A673 (cell line): ENCODE data around the gene ST7. TPM values are rescaled to one million over a fixed set of nuclear protein-coding genes. Genes with fewer than 3 reads are reported as not detected.
"Not testable (repeated sequence)": the region's sequence is repeated elsewhere in the genome, so short reads cannot be mapped to it uniquely, and the experiment has no call there.

Experiments used
- BruUV-seq: library from RNA; stranded (reverse); fragments of 400-500 nt; replicated peaks from 2 replicates; lab custom pipeline; 2021; lab: Mats Ljungman, UMichigan
- CTCF ChIA-PET: fragments of 300-600 bp; sonication (Branson Sonifier 250); formaldehyde crosslinking; loops from one replicate; lab custom pipeline; 2022; ENCODE audit warnings: antibody characterized with exemption; lab: Charles Lee
- POLR2A ChIA-PET: fragments of 300-600 bp; sonication (Branson Sonifier 250); formaldehyde crosslinking; loops from one replicate; lab custom pipeline; 2022; ENCODE audit warnings: antibody characterized with exemption; ENCODE audit not compliant: low non-redundant PET; lab: Charles Lee
- DNase-seq: peaks from one replicate; pipeline ENCODE4 v3.0.0-alpha.2; 2015; ENCODE audit warnings: low spot score
- H3K27ac ChIP-seq: fragments of 200-600 bp; sonication (generic); 2 replicates; pipeline ENCODE4 v1.5.1; 2016; ENCODE audit warnings: mixed run types, low read depth, mild to moderate bottlenecking, mixed read lengths, antibody characterized with exemption, low read length; ENCODE audit not compliant: poor library complexity, severe bottlenecking
- H3K27me3 ChIP-seq: fragments of 200-600 bp; sonication (generic); replicated peaks from 2 replicates; pipeline ENCODE4 v1.6.1; 2017; ENCODE audit warnings: mixed run types, low read depth, mild to moderate bottlenecking, mixed read lengths, antibody characterized with exemption, low read length; ENCODE audit not compliant: insufficient read depth, poor library complexity
- H3K36me3 ChIP-seq: fragments of 200-600 bp; sonication (generic); 2 replicates; pipeline ENCODE4 v1.6.1; 2016; ENCODE audit warnings: mixed run types, mild to moderate bottlenecking, mixed read lengths, antibody characterized with exemption, low read length; ENCODE audit not compliant: insufficient read depth, poor library complexity, severe bottlenecking
- H3K4me1 ChIP-seq: fragments of 200-600 bp; sonication (generic); 2 replicates; pipeline ENCODE4 v1.6.1; 2017; ENCODE audit warnings: mixed run types, mild to moderate bottlenecking, mixed read lengths, antibody characterized with exemption, low read length; ENCODE audit not compliant: insufficient read depth, poor library complexity, severe bottlenecking
- H3K4me3 ChIP-seq: fragments of 200-600 bp; sonication (generic); 2 replicates; pipeline ENCODE4 v1.5.1; 2016; ENCODE audit warnings: low read depth, mixed run types, mild to moderate bottlenecking, mixed read lengths, low read length; ENCODE audit not compliant: poor library complexity, severe bottlenecking
- H3K9me3 ChIP-seq: fragments of 200-600 bp; sonication (generic); 2 replicates; pipeline ENCODE4 v1.6.1; 2016; ENCODE audit warnings: mixed run types, low read depth, mild to moderate bottlenecking, mixed read lengths, antibody characterized with exemption, low read length; ENCODE audit not compliant: poor library complexity, severe bottlenecking
- EZH2 ChIP-seq: fragments of 200-600 bp; sonication (generic); IDR thresholded peaks from 2 replicates; pipeline ENCODE4 v1.6.1; 2017; ENCODE audit warnings: borderline replicate concordance, low read depth, mild to moderate bottlenecking, mixed read lengths, antibody characterized with exemption, low read length; ENCODE audit not compliant: poor library complexity, severe bottlenecking
- intact Hi-C: fragments of 100-400 bp; cut with micrococcal nuclease; formaldehyde crosslinking; loops from one replicate; pipeline ENCODE4 v1.10.0; 2022; ENCODE audit not compliant: unreplicated experiment
- total RNA-seq: library from RNA; stranded (reverse); gene quantifications from 2 replicates; pipeline ENCODE4 v1.2.3, GENCODE V29; 2021
- TF ChIP-seq, protein P1 (sequence below): fragments of 300-800, 200-600 bp; sonication (generic); conservative IDR thresholded peaks from 2 replicates; pipeline ENCODE4 v1.5.1; 2017; ENCODE audit warnings: low read depth, mild to moderate bottlenecking, antibody characterized with exemption, low read length, moderate library complexity, mixed read lengths

Gene ST7
- total RNA-seq, 1 experiment from 2014 or later, result 24.3 TPM

DNA sequence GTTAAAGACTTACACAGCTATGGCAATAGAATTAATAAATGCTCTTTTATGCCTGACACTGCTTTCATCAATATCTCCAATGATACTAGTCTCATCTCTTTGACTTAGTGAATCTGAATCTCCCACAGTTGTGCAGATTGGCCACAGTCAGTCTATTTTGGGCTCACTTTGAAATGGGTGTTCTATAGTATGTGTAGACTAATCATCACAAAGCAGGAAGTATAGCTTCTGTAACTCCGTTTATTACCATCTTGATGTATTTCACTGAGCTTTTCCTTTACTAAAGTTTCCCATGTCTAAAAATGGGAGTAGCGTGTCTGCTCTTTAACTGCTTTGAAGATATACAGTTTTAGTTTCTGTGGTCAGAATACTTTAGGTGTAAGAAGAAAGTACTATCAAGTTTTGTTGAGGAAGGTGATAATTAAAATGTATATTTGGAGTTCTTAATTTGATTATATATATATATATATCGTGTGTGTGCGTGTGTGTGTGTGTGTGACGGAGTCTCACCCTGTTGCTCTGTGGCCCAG lies 70.1 kb downstream of the ST7 start:
- H3K4me3 ChIP-seq, result no peak overlapping the region
- H3K4me1 ChIP-seq, result peaks cover 16% of the 10 kb centered on the region
- DNase-seq, result no peak
- H3K27me3 ChIP-seq, result no peaks in the 10 kb centered on the region
- ChIA-PET POLR2A (no interaction called here), CTCF (no interaction called here)
- H3K27ac ChIP-seq, result no peak overlapping the region
- TF ChIP-seq, protein P1, sequence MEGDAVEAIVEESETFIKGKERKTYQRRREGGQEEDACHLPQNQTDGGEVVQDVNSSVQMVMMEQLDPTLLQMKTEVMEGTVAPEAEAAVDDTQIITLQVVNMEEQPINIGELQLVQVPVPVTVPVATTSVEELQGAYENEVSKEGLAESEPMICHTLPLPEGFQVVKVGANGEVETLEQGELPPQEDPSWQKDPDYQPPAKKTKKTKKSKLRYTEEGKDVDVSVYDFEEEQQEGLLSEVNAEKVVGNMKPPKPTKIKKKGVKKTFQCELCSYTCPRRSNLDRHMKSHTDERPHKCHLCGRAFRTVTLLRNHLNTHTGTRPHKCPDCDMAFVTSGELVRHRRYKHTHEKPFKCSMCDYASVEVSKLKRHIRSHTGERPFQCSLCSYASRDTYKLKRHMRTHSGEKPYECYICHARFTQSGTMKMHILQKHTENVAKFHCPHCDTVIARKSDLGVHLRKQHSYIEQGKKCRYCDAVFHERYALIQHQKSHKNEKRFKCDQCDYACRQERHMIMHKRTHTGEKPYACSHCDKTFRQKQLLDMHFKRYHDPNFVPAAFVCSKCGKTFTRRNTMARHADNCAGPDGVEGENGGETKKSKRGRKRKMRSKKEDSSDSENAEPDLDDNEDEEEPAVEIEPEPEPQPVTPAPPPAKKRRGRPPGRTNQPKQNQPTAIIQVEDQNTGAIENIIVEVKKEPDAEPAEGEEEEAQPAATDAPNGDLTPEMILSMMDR, result no peak
- TF ChIP-seq EZH2, result no peak
- H3K9me3 ChIP-seq, result no peaks in the 10 kb centered on the region
- intact Hi-C loops, result no loop called here
- no peaks in the 10 kb centered on the region for H3K36me3 ChIP-seq
- BruUV-seq, result no TSS peak

DNA sequence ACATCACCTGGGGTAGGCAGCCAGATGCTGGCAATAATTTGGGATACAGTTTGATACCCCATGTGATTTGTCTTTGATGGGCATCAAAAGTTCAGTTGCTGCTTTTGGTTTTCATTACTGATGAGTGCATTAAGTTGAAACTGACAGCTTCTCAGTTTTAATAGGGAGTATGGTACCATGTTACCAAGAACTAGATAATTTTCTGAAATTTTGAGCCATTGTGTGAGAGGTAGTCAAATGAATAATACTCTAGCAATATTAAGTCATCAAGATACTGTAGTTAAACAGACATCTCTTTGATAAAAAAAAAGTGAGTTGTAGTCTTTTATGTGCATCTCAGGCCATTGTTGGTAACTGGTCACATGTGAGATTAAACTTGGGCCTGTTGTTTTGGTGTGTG lies 71.5 kb downstream of the ST7 start:
- intact Hi-C loops, result no loop called here
- peaks cover 2% of the 10 kb centered on the region for H3K36me3 ChIP-seq
- no peaks in the 10 kb centered on the region for H3K27me3 ChIP-seq
- no TSS peak for BruUV-seq
- CTCF ChIA-PET, result interaction anchor here (0.7 kb wide), 1 partner anchor 95 kb away, joined by 3 read pairs; no protein-coding TSS in a partner anchor
- POLR2A ChIA-PET, result interaction anchor here (0.7 kb wide), 1 partner anchor 10 kb away, joined by 4 read pairs; no protein-coding TSS in a partner anchor
- TF ChIP-seq EZH2, result no peak
- TF ChIP-seq, protein P1, result no peak
- peaks cover 2% of the 10 kb centered on the region for H3K9me3 ChIP-seq
- H3K4me3 ChIP-seq, result no peak overlapping the region
- no peak for DNase-seq
- no peak overlapping the region for H3K27ac ChIP-seq
- peaks cover 12% of the 10 kb centered on the region for H3K4me1 ChIP-seq

DNA sequence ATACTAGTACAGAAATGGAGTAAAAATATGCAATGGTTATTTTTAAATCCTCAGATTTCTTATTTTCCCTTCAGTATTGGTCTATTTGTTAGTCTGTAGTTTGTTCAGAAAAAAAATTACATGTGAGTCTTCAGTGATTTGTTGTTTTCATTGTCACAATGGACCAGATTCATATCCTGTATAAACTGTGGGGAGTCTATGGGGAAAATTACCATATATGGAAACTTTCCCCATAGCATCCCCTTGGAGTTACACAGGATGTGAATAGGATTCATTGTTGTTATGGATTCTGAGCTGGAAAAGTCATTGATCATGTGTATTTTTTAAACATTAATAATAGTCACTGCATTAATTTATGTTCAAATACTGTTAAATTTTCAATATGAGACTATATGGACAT lies 72.6 kb downstream of the ST7 start:
- ChIA-PET POLR2A (interaction anchor here (0.6 kb wide), 1 partner anchor 555 kb away, joined by 3 read pairs; no protein-coding TSS in a partner anchor), CTCF (no interaction called here)
- Histone ChIP-seq H3K4me1 (peaks cover 1% of the 10 kb centered on the region), H3K27me3 (no peaks in the 10 kb centered on the region), H3K27ac (no peak overlapping the region), H3K4me3 (no peak overlapping the region), H3K9me3 (peaks cover 13% of the 10 kb centered on the region), H3K36me3 (peaks cover 2% of the 10 kb centered on the region)
- BruUV-seq, result no TSS peak
- intact Hi-C loops, result no loop called here
- DNase-seq, result no peak
- TF ChIP-seq EZH2, result no peak
- TF ChIP-seq, protein P1, result no peak

DNA sequence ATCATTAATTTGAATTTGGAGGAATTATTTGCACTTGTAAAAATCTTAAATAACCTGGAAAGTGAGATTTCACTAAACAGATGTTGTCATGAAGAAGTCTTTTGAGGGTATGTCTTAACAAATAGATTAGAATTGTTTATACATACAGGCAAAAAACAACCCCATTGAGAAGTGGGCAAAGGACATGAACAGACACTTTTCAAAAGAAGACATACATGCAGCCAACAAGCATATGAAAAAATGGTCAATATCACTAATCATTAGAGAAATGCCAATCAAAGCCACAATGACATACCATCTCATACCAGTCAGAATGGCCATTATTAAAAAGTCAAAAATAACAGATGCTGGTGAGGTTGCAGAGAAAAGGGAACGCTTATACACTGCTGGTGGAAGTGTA lies 77.0 kb downstream of the ST7 start:
- H3K4me1 ChIP-seq, H3K36me3 ChIP-seq, POLR2A ChIA-PET, H3K4me3 ChIP-seq, CTCF ChIA-PET, DNase-seq, H3K27me3 ChIP-seq, H3K27ac ChIP-seq, BruUV-seq, intact Hi-C loops: not testable (repeated sequence)
- H3K9me3 ChIP-seq, result peaks cover 14% of the 10 kb centered on the region

DNA sequence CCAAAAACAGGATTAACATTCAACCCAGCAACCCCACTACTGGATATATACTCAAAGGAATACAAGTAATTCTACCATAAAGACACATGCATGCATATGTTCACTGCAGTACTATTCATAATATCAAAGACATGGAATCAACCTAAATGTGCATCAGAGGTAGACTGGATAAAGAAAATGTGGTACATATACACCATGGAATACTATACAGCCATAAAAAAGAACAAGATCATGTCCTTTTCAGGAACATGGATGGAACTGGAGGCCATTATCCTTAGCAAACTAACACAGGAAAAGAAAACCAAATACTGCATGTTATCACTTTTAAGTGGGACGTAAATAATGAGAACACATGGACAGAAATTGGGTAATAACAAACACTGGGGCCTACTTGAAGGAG lies 77.5 kb downstream of the ST7 start:
- CTCF ChIA-PET, BruUV-seq, H3K4me3 ChIP-seq, DNase-seq, POLR2A ChIA-PET, H3K27me3 ChIP-seq, H3K27ac ChIP-seq, H3K36me3 ChIP-seq, H3K4me1 ChIP-seq, intact Hi-C loops: not testable (repeated sequence)
- peaks cover 14% of the 10 kb centered on the region for H3K9me3 ChIP-seq
